ENCODE results near the gene EXT2.

The EXT2 gene

DNA sequence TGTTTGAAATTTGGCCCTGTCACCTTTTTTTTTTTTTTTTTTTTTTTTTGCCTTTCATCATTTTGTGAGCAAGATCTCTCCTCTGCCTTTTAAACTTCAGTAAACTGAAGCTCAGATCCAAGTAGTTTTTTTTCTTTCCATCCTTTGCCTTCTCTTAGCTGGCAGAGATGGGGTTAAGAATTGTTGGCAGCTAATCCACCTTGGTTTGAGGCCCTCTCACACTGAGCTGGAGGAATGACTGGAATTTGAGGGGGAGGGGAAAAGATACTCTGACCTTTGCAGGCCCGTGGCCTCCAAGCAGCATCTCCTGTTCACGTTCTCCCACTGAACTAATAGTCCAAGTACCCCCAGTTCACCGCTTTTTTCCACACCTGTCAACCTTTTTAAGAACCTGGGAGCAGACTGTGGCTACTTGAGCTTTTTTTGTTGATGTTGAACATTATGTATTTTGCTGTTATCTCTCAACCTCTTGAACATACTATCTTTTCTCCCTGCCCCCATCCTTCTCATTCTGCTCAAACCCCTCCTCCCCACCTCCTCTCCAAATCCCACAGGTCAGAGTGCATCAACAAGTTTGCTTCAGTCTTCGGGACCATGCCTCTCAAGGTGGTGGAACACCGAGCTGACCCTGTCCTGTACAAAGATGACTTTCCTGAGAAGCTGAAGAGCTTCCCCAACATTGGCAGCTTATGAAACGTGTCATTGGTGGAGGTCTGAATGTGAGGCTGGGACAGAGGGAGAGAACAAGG lies 148.3 kb downstream of the EXT2 start:
- DNase-seq (ENCODE audit: low read depth): no peak

DNA sequence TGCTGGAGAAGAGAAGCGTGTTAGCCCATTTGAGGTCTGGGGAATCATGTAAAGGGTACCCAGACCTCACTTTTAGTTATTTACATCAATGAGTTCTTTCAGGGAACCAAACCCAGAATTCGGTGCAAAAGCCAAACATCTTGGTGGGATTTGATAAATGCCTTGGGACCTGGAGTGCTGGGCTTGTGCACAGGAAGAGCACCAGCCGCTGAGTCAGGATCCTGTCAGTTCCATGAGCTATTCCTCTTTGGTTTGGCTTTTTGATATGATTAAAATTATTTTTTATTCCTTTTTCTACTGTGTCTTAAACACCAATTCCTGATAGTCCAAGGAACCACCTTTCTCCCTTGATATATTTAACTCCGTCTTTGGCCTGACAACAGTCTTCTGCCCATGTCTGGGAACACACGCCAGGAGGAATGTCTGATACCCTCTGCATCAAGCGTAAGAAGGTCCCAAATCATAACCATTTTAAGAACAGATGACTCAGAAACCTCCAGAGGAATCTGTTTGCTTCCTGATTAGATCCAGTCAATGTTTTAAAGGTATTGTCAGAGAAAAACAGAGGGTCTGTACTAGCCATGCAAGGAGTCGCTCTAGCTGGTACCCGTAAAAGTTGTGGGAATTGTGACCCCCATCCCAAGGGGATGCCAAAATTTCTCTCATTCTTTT lies 149.3 kb downstream of the EXT2 start:
- DNase-seq (ENCODE audit: low read depth): no peak

DNA sequence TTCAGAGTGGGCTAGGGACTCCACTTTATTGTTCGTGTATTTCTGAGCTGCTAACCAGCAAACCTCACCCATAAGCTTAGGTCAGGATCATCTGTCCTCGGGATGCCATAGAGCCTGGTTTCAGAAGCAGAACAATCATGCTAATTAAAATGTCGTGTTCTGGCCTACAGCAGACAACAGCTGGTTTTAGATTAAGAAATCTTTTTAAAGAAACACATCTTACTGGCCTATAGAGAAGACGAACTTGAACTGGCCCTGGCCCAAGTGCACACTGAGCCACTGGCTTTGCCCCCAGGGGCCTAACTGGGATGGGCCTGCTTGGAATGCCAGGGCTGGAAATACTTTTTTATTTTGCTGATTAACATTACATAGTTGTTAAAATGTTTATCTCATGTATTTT lies 151.2 kb downstream of the EXT2 start:
- peak; percentile 48 for DNase-seq (ENCODE audit: low read depth)

DNA sequence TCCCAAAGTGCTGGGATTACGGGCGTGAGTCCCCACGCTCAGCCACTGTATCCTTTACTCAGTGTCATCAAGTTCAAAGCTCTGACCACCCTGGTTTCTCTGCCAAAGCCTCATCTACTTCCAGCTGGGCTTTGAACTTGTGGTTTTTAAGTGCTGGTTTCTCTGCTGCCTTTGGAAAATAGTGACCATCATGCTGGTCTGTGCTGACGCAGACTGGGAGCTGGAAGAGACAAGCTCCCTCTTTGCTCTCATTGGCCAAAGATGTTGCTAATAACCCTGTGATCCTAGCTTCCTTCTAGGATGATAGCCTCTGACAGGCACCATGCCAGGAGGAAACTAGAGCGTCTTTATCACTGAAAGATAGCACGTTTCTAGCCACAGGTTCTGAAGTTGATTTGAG lies 152.0 kb downstream of the EXT2 start:
- DNase-seq (ENCODE audit: low read depth): no peak

DNA sequence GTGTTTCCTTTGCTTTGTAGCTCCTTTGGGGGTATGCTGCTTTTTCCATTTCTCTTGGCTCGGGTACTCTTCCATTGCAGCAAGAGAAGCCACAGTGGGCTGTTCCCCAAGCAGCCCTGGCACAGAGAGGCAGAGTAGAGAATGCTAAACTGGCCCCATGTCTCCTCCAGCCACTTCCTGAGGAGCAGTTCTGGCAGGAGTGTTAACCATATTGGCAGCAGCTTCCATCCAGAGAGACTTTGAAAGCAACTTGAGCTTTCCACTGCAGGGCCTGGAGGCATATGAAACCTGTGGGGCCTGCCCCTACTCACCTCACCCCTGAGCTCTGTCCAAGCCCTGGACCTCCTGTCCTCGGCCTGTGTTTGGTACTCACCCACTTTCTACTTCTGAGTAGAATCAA lies 152.6 kb downstream of the EXT2 start:
- DNase-seq (ENCODE audit: low read depth): no peak

DNA sequence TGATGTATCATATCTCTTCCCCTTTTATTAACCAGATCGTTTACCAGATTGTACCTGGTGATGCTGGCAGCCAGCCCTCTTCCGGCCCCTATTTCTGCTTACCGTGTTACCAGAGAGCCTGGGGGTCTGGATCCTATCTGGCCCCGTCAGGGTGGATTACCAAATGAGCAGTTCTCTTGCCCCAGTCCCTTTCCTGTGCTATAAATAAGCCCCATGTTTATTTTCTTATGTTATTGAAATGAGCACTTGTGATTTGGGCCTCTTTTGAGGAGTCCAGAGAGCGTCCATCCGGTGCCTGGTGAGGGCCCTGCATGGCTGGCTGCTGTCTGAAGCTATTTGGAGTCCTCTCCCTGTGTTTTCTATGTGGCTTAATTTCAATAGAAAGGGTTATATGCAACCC lies 154.9 kb downstream of the EXT2 start:
- no peak for DNase-seq (ENCODE audit: low read depth)

DNA sequence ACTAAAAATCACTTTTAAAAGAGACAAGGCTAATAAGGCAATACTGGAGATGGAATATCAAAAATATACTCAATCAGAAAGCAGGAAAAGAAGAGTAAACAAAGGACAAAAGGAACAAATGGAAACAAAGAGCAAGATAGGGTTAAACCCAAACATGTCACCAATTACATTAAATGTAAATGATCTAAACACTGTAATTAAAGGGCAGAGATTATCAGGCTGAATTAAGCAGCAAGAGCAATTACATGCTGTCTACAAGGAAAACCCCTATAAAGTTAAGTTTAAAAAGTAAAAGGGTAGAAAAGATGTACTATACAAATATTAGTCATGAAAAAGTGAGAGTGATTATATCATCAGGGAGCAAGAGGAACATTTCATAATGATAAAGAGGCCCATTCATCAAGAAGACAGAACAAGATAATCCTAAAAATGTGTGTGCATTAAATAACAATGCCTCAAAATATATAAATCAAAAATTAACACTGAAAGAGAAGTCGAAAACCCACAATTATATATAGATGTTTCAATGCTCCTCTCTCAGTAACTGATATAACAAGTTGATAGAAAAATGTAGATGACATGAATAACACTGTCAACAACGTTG lies 157.6 kb downstream of the EXT2 start:
- no peak for DNase-seq (ENCODE audit: low read depth)

DNA sequence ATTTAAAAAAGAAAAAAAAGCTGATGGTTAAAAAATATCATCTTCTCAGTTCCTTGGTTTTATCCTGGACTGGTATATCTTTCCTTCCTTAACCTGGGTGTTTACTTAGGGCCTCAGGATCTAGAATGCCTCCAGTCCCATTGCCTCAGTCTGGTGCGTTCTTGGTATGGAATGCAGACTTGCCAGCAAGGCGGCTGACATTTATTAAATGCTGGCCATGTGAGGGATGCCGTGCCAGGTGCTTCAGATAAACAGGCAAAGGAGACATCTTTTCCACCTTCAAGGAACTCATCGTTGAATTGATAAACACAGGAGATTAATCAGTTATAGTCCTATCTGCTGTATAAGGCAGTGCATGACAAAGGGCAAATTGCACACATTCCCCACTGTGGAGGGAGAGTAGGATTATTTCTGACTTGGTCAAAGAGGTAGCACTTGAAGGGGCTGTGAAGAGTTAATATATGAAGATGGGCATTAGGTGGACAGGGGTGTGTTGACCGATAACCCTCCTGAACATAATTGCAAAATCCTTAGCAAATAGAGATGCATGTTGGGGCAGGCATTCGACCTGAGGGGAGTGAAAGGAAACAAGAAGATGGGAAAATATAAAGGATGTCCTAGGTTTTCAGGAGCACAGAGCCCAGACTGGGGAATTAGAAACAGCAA lies 160.1 kb downstream of the EXT2 start:
- DNase-seq (ENCODE audit: low read depth): no peak

DNA sequence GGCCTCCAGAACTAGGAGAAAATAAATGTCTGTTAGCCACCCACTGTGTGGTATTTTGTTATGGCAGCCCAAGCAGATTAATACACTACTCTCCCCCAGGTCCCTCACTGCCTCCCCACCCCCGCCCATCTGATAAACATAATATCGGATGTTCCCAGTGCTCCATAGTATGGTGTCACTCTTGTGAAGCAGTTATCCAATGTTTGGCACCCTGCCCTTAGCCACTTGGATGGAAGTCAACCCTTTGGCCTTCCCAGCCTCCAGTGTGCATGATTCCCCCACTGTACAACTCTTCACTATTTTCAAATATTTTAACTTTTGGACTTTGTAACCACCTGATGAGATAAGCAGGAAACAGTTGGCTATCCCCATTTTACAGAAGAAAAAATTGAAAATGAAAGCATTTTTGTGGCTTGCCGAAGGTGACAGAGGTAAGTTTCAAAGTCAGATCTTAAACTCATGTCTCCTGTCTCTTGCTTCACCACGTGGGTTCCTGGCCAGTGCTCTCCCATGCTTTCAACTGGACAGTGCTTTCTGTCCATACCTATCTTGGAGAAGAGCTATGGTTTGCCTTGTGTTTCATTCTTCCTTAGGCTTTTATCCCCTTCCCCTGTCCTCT lies 161.3 kb downstream of the EXT2 start:
- no peak for DNase-seq (ENCODE audit: low read depth)

DNA sequence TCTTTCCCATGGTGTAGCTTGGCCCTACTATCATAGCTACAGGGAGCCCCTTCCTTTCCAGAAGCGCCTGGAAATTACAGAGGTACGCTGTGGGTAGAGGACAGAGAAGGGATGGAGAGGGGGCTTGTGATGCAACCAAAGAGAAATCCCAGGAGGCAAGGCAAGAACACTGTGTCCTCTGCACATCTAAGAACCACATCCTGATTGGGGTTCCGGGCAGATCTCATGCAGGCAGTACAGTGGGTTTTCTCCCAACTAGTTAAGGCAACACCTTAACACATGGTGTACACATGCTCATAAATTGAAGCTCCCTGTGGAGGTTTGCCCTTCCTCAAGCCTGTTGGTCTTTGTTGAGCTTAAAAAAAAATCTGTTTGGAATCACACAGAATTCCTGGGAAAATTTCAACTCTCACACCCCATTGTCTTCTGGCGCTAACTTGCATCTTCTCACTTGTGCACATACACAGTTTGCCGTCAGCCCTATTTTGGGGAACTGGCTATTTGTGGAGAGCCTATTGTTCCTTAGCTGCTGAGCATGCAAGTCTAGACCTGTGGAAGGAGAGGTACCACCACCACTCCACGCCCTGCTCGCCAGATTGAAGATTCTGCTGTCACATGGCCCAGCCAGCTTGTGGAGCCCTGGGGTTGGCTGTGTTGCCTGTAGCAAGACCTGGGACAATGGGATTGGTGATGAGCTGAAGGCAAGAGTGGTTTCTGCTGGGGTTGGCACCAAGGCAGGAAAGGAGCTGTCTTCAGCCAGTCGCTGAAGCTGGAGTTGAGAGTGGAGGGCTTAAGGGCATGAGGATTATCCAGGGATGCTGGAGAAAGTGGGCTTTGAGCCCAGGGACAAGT lies 162.1 kb downstream of the EXT2 start:
- DNase-seq (ENCODE audit: low read depth): no peak

DNA sequence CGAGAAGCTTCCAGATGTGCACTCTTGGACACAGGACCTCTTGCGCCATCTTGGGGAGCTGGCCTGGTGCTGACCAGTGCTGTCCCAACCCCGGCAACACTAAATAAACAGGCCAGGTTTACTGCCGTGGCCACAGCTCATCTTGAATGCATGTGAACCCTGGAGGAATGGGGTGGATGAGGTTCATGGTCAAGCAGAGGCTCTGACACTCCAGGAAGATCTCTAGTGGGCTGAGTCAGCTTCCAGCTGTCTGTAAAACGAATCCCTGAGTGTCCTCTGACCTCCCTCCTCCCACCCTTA lies 162.7 kb downstream of the EXT2 start:
- peak; percentile 22 for DNase-seq (ENCODE audit: low read depth)

DNA sequence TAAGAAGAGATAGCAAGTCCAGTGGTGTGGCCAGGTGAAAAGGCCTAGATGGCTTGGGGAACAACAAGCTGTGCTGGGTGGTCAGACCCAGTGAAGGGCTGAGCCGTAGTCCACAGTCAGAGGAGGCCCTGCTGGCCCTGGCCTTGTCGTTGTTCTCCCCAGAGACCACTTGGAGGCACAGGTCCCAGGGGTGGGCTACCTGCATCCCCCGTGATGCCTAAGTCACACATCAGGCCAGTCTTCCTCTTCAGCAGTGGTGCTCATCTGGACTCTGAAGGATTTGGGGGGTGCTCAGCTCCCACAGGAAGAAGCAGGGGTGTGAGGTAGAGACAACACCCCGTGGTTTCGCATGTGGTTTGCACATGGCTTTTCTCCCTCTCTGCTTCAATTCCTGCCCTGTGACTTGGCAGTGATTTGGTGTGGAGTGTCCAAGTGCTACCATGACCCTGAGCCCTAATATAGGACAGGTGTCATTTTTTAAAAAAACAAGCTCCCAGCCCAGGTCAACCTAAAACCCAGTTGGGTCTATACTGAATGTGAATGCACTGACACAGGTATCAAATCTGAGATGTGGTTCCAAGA lies 163.5 kb downstream of the EXT2 start:
- DNase-seq (ENCODE audit: low read depth): no peak

DNA sequence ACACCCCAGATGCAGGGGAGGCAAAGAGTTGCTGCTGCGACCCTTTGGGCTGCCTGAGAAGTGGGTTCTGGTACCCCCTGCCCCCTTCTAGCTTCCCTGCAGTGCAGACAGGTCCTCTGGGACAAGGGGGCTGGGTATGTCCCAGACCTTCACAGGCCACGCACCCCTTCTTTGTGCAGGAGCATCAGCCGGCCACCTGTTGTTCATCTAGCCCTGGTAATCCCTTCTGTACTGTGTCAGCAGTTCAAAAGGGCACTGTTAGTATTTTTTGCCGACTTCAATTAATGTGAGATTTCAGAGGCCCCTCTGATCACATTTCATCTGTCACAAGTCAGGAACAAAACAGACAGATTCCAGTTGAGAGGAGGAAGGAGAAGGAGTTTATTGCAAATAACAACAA lies 164.6 kb downstream of the EXT2 start:
- no peak for DNase-seq (ENCODE audit: low read depth)

DNA sequence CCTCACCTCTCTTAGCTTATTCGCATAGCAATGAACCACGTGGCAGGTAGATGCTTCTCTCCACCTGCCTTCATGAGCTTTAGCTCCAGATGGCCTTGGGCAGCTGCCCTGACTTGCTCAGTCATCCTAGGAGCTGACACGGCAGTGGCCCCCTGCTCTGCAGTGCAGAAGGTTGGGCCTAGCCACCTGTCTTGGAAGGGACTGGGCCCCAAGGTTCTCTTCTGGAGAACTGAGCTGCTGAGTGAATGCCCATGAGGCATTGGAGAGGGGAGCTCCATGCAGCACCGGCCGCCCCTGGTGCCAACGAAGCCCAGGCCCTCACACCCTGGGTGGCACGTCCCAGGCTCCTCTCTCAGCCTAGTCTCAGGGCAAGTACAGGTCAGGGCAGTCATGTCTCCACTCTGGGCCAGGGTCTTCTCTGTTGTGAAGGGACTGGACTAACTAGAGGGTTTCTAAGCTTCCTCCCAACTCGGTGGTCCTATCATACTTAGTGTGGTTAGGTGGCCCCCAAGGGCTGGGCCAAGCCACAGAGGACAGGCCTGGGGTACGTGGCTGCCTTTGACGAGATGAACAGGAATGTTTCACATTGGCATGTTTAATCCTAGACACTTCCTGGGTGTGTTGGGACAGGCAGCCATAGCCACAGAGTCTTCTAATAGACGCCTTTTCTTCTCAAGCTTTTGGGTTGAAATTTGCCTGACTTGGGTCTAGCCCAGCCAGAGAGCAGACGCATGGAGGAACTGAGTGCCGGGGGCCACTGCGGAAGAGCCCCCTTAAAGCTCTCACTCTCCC lies 166.5 kb downstream of the EXT2 start:
- DNase-seq (ENCODE audit: low read depth): no peak

DNA sequence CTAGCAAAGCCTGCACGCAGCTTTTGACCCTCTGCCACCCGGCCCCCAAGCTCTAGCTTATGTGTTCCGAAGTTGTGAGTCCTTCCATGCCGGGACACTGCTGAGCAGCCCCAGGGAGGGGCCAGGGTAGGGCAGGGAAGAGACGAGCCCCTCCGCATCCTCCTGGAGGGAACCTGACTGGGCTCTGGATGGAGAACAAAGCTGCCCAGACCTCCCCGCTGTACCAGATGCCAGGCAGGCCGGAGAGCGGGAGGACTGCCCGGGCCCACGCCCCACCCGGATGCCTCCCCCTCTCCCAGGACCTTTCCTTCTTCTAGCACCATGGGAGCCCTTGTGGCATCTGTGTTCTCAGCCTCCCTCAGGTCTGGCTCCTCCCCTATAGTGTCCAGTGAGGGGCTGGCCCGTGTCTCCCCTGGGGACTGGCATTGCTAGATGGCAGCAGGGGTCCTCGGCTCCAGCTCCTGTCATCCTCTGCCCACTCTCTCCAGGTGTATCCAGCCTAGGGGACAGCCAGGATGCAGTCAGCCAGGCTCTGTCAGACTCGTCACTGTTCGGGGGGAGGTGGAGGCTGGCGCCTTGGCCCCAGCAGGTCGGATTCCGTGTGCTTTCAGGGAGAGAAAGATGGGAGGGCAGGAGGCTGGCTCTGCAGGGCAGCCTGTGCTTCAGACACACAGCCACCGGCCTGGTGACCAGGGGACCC lies 168.4 kb downstream of the EXT2 start:
- no peak for DNase-seq (ENCODE audit: low read depth)

DNA sequence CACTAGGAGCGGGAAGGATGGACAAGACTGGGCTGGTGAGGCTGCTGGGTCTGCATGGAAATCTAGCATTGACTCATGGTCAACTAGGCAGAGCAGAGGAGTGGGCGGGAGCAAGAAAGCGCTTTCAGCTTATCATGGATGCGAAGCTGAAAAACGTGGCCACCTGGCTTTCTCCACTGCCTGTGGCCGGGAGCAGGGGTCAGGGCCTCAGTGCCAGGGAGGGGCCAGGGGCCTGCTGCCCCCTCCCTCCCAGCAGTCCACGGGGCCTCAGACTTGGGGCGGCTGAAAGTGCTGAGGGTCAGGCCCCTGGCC lies 168.9 kb downstream of the EXT2 start:
- DNase-seq (ENCODE audit: low read depth): no peak

DNA sequence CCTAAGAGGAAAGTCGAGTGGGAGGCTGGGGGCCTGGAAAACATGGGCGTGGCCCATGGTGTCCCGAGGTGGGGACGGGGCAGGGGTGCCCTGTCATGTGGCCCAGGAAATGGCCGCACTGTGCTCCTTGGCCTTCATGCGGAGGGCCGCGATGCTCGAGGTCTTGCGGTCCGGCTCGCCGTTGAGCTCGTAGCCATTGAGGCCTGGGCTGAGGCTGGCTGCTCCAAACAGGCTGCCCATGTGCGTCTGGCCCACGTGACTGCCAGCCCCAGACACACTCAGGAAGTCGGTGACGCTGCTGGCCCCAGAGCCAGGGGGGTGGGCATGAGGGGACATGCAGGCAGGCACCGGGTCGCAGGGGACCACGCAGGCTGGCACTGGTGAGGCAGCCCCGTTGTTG lies 169.3 kb downstream of the EXT2 start:
- no peak for DNase-seq (ENCODE audit: low read depth)

DNA sequence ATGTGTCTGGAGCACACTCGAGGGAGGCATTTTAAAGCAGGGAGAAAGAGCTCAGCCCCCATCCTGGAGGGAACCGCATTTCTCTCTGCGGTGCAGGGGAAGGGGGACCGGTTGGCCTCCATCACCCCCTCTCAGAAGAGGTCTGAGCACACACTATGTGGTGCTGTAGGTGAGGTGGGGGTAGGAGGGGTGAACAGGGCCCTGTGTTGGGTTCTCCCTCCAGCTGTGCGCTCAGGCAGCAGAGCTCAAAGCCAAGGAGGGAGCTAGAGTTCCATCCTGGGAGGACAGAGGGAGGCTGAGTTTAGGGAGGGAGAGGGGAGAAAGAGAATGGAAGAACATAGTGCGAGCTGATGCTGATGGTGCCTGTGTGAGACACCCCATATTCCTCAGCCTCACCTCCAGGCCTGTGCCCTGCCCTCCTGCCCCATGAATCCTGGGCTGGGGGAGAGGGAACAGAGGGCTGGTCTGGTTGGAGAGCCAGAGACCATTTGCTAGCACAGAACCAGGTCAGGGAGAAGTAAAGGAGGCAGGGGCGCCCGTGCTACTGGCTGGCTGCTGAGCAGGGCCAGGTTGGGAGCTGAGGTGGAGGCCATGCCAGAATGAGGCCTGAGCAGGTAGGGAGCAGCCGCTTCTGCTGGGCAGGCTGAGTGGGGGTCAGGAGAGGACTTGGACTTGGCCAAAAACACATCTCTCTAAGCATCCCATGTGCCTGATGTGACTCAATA lies 170.7 kb downstream of the EXT2 start:
- no peak for DNase-seq (ENCODE audit: low read depth)

DNA sequence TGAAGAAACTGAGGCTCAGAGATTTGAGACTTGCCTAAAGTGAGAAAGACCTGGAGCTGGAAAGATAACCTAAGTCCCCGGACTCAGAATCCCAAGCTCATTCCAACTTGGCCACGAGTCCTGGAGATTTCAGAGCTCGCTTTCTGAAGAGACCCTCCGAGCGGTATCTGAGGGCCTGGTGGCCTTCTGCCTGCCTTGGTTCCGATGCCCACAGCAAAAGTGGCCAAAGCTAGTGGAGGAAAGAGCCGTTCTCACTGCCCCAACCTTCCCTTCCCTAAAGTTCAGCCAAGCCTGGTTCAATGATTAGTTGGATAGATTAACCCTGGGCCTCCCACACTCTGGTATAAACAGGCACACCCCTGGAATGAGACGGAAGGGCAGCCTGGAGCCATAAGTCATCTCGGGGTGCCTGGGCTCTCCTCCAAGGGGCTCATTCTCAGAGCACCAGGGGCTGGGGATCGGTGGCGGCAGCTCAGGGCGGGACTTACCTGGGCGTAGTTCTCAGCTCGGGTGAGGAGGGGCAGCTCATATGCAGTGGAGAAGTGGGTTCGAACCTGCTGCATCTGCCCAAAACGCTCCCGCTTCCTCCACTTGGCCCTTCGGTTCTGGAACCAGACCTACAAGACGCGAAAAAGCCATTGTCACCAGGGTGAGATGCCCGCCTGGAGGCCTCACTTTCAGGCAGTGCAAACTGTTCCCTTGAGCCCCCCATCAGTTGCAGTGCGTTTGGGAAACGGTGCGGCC lies 171.7 kb downstream of the EXT2 start:
- DNase-seq (ENCODE audit: low read depth): no peak

Measured in GM04504 (cell line).